Kidney tubule cell (primary cell): Measurements from ENCODE around the gene IDNK.
"Not testable (repeated sequence)": the region's sequence is repeated elsewhere in the genome, so short reads cannot be mapped to it uniquely, and the experiment has no call there.

Experiments
- DNase-seq: peaks from one replicate; pipeline ENCODE4 v3.0.0-alpha.2; 2018; ENCODE audit warnings: low spot score

The IDNK gene

GRCh38 chr9:83622939-83623678, at the start of gene IDNK:
Gene IDNK, plus strand, starts transcription at chr9:83623143. Its CDS starts 29 bp downstream, at chr9:83623172.
- peak; percentile 79 for DNase-seq

DNA sequence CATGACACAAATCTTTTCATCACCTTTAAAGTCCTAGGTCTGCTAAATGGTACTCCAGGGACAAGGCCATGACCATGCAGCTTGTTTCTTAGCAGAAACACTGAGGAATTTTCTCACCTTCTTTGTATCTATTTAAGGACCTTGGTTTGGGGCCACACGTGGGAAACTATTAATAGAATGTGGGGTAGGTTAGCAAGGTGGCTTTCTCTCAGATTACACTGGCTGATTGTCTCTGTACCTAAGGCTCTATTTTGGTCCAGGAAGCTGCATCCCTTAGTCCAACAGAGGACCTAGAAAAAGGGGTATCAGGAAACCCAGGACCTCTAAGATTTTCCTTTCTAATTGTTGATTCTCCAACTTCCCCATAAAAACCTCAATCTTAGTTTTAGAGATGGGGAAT, 48.5 kb upstream of the IDNK start:
- DNase-seq = no peak

- peak; percentile 4 for DNase-seq
Observed at GRCh38 chr9:83582029-83582428, 40.9 kb upstream of the IDNK start.

GRCh38 chr9:83583151-83584014, 39.6 kb upstream of the IDNK start:
- peak; percentile 55 for DNase-seq

DNA sequence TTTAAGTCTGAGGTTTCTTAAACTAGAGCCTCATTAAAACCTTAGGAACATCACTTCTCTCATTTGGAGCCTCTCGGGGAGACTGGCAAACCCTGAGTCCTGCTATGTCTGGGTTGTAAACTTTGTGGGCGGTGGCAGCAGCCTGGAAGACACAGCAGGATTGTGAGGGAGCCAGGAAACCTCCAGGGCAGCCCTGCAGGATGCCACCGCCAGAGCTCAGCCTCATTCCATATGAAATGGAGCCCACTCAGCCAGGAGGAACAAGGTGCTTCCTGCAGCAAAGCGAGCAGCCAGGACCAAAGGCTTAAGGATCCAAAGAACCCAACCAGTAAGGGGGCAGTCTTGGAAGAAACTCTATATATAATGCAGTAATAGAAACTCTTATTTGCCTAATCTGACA, 37.9 kb upstream of the IDNK start:
- no peak for DNase-seq

DNA sequence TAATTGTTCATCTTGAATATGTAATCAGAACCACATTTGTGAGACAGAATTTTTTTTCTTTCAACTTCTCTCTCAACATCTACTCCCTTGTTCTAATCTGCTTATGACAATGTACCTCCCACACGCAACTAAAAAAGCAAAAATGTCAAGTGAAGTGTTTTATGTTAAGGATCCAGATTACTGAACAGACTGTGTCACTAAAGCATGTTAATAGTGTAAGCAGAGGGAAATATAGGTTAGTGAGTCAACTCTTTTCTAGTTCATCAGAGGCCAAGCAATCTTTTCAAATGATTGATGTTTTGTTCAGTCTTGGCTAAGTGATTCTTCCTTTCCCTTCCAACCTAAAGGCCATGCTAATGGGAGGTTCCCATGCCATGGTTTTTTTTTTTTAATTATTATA, 34.7 kb upstream of the IDNK start:
- DNase-seq = no peak

- DNase-seq = peak; percentile 36
Observed at GRCh38 chr9:83596899-83597504, 25.9 kb upstream of the IDNK start.

DNA sequence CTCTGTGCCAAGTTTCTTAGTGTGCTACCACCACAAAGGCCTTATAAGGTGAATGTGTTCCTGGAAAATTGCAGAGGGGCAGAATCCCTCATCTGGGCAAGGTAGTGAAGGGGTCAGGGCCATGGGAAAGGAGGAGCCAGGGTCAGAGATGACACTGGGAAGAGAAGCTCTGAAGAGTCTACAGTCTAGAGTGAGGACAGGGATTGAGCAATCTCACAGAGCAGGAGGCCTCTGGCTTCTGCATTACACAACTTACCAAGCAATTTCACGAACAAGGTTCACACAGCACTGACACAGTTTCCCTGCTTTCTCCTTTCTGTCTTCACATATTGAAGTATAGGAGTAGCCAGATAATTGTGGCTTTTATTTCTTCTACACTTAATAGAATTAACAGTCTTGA, 24.5 kb upstream of the IDNK start:
- DNase-seq = no peak

GRCh38 chr9:83599071-83599470, 23.9 kb upstream of the IDNK start:
- no peak for DNase-seq

DNA sequence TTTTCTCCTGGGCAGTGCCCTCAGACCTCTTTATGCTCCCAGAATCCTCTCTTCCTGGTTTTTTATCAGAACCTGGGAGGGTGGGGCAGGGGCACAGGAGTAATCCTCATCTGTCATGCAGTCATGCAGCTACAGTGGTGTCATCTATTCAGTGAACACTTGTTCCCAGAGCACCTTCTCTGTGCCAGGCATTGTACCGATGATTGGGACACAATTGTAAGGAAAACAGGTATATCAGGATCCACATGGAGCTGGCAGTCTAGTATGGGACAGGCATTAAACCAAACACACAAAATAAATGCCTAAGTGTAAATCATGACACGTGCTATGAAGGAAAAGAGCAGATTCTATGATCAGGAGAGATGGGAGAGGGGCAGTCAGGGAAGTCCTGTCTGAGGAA, 21.5 kb upstream of the IDNK start:
- DNase-seq = no peak

DNA sequence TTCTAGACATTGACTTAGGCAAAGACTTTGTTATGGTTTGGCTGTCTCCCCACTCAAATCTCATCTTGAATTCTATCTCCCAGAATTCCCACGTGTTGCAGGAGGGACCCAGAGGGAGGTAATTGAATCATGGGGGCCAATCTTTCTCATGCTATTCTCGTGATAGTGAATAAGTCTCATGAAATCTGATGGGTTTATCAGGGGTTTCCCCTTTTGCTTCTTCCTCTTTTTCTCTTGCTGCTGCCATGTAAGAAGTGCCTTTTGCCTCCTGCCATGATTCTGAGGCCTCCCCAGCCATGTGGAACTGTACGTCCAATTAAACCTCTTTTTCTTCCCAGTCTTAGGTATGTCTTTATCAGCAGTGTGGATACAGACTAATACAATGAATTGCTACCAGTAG, 15.3 kb upstream of the IDNK start:
- DNase-seq = not testable (repeated sequence)

DNA sequence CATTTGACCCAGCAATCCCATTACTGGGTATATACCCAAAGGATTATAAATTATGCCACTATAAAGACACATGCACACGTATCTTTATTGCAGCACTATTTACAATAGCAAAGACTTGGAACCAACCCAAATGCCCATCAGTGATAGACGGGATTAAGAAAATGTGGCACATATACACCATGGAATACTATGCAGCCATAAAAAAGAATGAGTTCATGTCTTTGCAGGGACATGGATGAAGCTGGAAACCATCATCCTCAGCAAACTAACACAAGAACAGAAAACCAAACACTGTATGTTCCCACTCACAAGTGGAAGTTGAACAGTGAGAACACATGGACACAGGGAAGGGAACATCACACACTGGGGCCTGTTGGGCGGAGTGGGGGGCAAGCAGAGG, 9.6 kb upstream of the IDNK start:
- not testable (repeated sequence) for DNase-seq

- no peak for DNase-seq
Observed at GRCh38 chr9:83617299-83617698, 5.6 kb upstream of the IDNK start.

- DNase-seq = peak; percentile 69
Observed at GRCh38 chr9:83620841-83621636, 1.9 kb upstream of the IDNK start.

DNA sequence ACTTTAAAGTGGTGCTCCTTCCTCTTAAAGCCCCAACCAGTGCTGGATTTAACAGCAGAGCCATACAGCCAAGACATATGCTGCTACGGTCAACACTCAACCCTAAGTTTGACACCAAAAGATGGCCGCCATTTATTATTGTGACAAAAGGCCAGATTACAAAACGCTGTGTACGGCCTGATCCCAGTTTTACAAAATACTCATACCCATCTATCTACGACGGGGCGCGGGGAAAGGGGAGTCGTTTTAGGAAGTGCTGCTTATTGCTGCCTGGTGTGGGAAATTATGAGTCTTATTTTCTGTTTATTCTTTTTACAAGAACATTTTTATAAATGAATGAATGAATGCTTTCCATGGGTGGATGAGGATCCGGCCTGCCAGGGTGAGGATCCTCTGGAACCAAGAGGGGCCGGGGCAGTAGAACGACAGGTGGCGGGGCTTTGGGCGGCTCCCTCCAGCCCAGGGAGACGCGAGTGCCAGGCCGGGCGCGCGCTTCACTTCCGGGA, 457 bp upstream of the IDNK start:
- DNase-seq = no peak

DNA sequence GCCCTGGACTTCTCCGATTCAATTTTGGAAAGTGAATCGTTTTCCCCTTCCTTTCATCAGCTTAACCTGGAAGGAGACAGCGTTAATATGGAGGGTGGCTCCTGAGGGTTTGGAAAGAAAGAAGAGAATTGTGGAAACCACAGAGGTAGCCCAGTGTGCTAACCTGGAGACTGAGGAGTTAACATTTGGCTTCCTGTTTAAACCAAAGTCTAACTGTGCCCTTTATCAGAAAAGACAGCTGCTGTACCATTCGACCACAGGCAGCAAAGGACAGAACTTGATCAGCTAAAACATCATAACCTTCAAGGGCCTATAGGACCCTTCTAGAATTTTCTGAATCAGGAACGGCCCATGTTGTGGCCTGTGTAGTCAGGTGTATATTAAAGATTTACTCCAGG, 735 bp downstream of the IDNK start:
- DNase-seq = no peak

GRCh38 chr9:83625178-83625577, 2.2 kb downstream of the IDNK start:
- DNase-seq = no peak

DNA sequence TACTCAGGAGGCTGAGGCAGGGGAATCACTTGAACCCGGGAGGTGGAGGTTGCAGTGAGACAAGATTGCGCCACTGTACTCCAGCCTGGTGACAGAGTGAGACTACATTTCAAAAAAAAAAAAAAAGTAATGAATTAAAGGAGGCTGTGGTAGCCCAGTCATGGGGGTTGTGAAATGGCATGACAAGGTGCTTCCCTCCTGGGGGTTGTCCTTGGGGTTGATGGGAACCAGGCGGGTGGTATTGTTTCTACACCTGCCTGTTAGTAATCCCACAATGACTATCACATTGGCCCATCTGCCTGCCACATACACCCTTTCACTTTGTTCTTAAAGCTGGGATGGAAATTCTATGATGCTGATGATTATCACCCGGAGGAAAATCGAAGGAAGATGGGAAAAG, 5.6 kb downstream of the IDNK start:
- DNase-seq = no peak

DNA sequence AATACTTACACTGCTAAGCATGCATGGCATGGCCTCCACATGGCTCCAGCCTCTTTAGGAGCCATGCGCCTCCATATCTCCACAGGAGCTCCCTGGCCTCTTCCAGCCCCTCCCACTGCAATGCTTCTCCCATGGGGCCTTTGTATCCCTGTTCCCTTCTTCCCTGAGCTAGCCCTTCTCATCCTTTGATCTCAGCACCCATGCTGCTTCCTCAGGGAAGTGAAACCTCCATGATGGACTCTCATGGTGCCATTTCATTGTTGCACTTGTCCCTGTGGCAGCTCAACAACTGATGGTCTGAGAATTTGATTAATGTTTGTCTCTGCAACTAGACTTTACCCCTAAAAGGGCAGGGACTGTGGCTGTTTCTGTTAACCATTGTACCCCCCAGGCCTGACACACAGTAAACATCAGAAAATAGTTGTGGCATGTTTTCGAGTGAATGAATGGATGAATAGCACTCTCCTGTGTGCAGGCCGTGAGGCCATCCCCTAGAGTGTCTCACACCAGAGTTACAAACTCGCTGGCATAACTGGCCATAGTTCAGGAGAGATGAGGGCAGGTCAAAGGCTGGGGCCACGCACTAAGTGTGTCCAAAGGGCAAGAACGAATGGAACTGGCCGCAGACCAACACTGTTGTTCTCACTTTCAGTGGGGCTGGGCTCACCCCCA, 6.6 kb downstream of the IDNK start:
- DNase-seq = no peak

- DNase-seq = no peak
Observed at GRCh38 chr9:83630938-83631457, 8.1 kb downstream of the IDNK start.

GRCh38 chr9:83633255-83633654, 10.3 kb downstream of the IDNK start:
- DNase-seq = peak; percentile 75
